HG03066 (cell line): ENCODE data around the gene DNM3.

Experiments
- ATAC-seq: cut with Tn5 transposase; IDR thresholded peaks from one replicate; pipeline ENCODE4 v1.9.1; 2021; ENCODE audit warnings: low read depth; ENCODE audit not compliant: unreplicated experiment

Gene DNM3

DNA sequence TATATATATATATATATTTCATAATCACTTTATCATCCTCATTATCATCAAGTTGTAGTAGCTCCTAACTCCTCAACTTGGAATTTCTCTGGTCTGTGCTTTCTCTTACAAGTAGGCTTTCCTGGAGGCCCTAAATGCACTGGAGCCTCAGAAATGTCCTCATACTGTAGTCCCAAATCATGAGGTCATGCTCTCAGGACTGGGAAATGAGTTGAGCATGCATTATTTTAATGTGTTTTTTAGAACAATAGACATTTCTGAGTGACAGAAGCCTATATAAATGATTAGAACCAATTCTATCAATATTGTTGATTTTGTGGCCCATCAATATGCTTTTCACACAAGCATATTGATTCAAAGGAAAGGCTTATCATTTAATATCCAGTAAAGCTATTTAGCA lies 536.3 kb downstream of the DNM3 start:
- no peak for ATAC-seq

GRCh38 chr1:172378109-172378760 lies 536.9 kb downstream of the DNM3 start:
- ATAC-seq: no peak

DNA sequence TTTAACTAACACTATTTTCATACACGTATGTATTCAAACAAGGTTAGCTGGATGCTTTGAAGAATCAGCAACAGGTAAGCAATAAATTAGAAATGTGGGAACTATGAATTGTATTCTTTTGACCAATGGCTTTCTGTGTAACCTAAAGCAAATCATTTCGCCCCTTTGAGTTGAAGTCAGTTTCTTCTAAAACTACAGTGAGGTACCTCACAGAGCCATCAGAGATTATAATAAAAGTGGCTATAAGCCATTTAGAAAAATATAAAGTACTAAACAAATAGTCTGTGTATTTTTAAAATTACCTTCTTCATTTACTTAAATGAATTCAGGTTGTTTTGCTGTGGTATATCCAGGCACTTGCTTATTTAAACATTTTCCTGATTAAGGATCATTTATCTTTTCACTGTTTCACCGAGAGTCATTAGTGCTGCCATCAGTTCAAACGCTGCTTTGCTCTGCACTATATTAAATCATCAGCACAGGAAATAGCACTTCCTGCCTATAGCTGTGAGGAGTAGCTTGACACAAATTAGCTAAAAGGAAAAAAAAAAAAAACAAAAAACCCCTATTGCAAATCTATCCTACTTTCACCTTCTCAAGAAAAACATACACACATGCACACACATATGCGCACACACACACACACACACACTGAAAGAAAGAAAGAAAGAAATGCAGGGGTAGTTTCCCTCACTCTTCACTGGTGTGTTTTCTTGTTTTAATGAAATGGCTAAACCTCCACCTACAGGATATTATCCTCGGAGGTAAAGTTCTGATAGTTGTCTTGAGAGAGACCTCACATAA lies 539.3 kb downstream of the DNM3 start:
- ATAC-seq: peak; percentile 83

- no peak for ATAC-seq
Measured at GRCh38 chr1:172381946-172382345, 540.6 kb downstream of the DNM3 start.

GRCh38 chr1:172382406-172382805 lies 541.1 kb downstream of the DNM3 start:
- no peak for ATAC-seq

- no peak for ATAC-seq
Measured at GRCh38 chr1:172382990-172383389, 541.7 kb downstream of the DNM3 start.

- ATAC-seq: no peak
Measured at GRCh38 chr1:172383536-172383935, 542.2 kb downstream of the DNM3 start.

GRCh38 chr1:172384656-172385055 lies 543.4 kb downstream of the DNM3 start:
- no peak for ATAC-seq

- ATAC-seq: no peak
Measured at GRCh38 chr1:172386046-172386445, 544.7 kb downstream of the DNM3 start.

DNA sequence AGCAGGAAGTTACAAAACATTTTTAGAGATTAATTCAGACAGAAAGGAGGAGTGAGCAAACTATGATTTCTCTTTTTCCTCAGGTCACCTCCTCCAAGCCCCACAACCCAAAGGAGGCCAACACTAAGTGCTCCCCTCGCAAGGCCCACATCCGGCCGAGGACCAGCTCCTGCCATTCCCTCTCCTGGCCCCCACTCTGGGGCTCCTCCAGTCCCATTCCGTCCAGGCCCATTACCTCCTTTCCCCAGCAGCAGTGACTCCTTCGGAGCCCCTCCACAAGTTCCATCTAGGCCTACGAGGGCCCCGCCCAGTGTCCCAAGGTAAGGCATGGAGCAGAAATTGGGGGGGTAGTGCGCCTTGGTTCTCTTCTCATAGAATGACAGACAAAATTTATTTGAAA lies 547.2 kb downstream of the DNM3 start:
- ATAC-seq: no peak

GRCh38 chr1:172390301-172390682 lies 549.0 kb downstream of the DNM3 start:
- ATAC-seq: no peak

DNA sequence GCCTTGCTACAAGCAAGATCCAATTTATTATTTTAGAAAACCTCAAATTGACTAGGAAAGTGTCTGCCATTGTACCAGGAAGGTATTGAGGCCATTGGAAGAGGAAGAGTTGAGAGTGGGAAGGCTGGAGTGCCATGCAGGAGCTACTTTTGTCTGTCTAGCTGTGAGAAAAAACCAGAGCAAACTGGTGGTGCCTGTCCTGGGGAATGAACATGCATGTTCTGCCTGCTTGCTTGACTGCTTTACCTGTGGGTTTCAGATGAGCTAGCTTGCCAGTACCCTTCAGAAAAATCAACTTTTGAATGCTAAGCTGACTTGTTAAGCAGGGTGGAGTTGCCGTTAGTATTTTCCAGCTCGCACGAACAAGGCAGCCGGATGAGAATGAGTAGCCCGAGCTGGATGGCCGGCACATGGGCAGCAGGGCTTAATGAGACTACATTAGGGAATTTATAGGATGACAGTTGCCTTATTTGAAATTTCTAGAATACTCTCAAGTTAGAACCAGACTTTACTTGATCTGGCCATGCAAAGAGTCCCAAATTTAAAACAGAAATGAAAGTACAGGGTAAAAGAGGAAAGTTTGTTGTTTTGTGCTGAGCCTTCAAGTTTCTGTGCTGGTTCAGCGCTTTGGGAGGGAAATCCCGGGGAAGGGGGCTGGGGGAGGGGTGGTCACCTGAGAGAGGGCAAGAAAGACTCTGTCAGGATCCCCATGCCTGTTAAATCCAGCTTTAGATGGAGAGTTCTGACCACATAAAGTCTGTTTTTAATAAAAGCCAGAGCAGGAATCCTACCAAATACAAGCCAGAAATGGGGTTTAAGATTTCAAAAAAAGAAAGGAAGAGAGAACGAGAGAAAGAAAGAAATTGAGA lies 549.6 kb downstream of the DNM3 start:
- peak; percentile 49 for ATAC-seq

DNA sequence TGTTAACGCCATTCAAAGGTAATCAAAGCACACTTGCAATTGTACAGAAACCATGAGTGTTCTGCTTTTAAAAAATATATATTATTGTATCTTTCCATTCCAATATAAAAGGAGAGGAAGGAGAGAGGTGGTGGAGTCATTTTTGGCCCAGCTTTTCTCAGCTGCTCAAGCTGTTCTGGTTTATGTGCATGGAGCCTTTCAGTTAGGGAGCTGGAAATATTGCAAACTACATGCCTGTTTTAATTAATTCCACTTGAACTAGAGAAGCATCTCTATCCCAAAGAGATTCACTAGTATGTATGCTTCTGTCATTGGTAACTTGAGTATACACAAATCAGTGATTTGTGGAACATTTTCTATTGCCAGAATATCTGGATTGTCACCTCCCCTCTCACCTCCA lies 550.7 kb downstream of the DNM3 start:
- no peak for ATAC-seq

- no peak for ATAC-seq
Measured at GRCh38 chr1:172393354-172393753, 552.1 kb downstream of the DNM3 start.

DNA sequence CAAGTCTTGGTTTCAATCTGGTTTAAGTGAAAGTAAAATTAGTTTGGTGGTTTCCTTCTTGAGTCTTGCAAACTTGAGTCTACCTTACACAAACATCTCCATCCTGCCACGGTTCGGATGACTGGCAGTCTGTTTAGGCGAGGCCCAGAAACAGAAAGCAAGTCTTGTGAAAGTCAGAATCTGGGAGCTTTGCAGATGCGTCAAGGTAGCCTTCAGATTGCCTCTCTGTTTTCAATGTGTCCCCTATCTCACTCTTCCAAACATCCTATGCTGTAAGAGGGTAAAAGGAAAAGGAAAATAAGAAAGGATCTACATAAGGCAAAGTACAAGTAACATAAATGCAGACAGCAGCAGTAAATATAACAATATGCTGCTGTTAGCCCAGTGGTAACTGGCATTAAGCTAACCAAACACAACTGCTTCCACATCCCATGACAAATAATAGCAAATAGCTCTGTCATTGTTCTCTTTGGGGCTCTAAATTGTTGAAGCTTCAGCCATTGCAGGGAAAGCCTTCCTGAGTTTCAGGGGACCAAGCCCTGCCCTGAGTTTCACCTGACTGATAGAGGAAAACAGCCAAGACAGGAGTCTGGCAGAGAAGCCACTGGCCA lies 552.9 kb downstream of the DNM3 start:
- peak; percentile 80 for ATAC-seq

GRCh38 chr1:172394811-172395210 lies 553.5 kb downstream of the DNM3 start:
- ATAC-seq: no peak

GRCh38 chr1:172395576-172395975 lies 554.3 kb downstream of the DNM3 start:
- no peak for ATAC-seq

DNA sequence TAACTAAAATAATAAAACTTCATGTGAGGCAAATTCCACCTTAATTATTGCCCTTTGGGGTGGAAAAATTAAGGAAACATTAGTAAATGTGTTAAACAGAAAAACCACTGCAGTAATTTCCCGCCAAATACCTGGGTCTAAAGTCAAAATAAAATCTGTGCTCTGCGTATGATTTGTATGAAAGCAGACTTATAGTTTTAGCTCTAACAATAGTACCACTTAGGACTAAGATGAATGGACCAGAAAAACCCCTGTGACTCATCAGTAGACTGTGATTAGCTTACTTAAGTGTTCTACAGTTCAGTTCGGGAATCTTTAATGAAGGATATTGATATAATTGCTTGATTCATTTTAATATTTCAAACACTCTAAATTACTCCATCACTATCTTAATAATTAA lies 555.9 kb downstream of the DNM3 start:
- ATAC-seq: no peak

DNA sequence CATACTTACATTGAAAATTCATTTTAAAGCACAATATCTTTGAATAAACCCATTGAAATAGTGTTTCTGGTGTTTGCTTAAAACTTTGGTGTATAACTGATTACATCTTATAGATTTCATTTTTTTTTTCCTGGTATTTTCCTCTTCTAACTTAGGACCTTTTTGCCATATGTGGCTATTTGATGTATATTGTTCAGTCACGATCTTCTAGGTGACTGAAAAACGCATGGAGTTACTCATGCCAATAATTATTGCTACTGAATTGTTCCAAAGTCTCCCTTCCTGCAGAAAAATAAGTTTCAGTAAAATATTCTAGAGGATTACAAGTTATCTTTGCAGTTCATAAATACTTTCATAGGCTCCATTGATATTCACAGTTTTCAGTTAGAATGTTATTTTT lies 556.3 kb downstream of the DNM3 start:
- ATAC-seq: no peak

- no peak for ATAC-seq
Measured at GRCh38 chr1:172398193-172398592, 556.9 kb downstream of the DNM3 start.
